ENCODE results near the gene SLC23A3. TPM values are rescaled to one million over a fixed set of nuclear protein-coding genes. Genes with fewer than 3 reads are reported as not detected.

Gene SLC23A3
- total and polyA plus RNA-seq, 7 donors: 0.09 to 0.86 (median 0.14) TPM; not detected in 1

- Histone ChIP-seq H3K27ac (no peak overlapping the region), H3K27me3 (ENCODE audit: insufficient read depth in 3 of 3, low read length in 2 of 3) (no peaks in the 10 kb centered on the region), H3K4me1 (peaks cover 15% of the 10 kb centered on the region), H3K9me3 (no peaks in the 10 kb centered on the region), H3K4me3 (no peak overlapping the region), H3K36me3 (ENCODE audit: insufficient read depth in 1 of 2, low read depth in 1 of 2) (peaks cover 3 to 83% of the 10 kb centered on the region in 2 donors)
- TF ChIP-seq CTCF (IDR thresholded peaks at IDR 0.05): no peak
- DNase-seq (no peak), ATAC-seq (no peak)
- intact Hi-C loops (cut with DNase I): no loop called here
- WGBS, 3 donors: 91 to 94% (median 94%) methylated on average over 10 of the region's 10 CpGs
These were observed 43.8 kb upstream of the SLC23A3 start for GRCh38 chr2:219213486-219214071.

GRCh38 chr2:219213026-219213415, 43.2 kb upstream of the SLC23A3 start:
- Histone ChIP-seq H3K36me3 (ENCODE audit: insufficient read depth in 1 of 2, low read depth in 1 of 2) (peaks cover 3 to 88% of the 10 kb centered on the region in 2 donors), H3K4me1 (peaks cover 19% of the 10 kb centered on the region), H3K27ac (no peak overlapping the region), H3K9me3 (no peaks in the 10 kb centered on the region), H3K4me3 (no peak overlapping the region), H3K27me3 (ENCODE audit: insufficient read depth in 3 of 3, low read length in 2 of 3) (no peaks in the 10 kb centered on the region)
- intact Hi-C loops (cut with DNase I): no loop called here
- no peak for DNase-seq
- 79 to 81% (median 79%) methylated on average over 8 of the region's 8 CpGs for WGBS, 3 donors
- ATAC-seq: no peak
- no peak for TF ChIP-seq CTCF (IDR thresholded peaks at IDR 0.05)

- no peak overlapping the region for H3K4me3 ChIP-seq
- DNase-seq (no peak), ATAC-seq (no peak)
- TF ChIP-seq CTCF (IDR thresholded peaks at IDR 0.05): no peak
- 83 to 92% (median 86%) methylated on average over 9 of the region's 9 CpGs for WGBS, 3 donors
- H3K4me1 ChIP-seq: peaks cover 16% of the 10 kb centered on the region
- no peaks in the 10 kb centered on the region for H3K9me3 ChIP-seq
- H3K27ac ChIP-seq: no peak overlapping the region
- intact Hi-C loops (cut with DNase I): no loop called here
- peaks cover 3 to 84% of the 10 kb centered on the region in 2 donors for H3K36me3 ChIP-seq (ENCODE audit: insufficient read depth in 1 of 2, low read depth in 1 of 2)
- H3K27me3 ChIP-seq (ENCODE audit: insufficient read depth in 3 of 3, low read length in 2 of 3): no peaks in the 10 kb centered on the region
These were observed 41.1 kb upstream of the SLC23A3 start for GRCh38 chr2:219210886-219211362.

- DNase-seq (no peak), ATAC-seq (no peak)
- 89 to 91% (median 91%) methylated on average over 24 of the region's 24 CpGs for WGBS, 3 donors
- Histone ChIP-seq H3K36me3 (ENCODE audit: insufficient read depth in 1 of 2, low read depth in 1 of 2) (peaks cover 3 to 78% of the 10 kb centered on the region in 2 donors), H3K27ac (no peak overlapping the region), H3K4me1 (peaks cover 15% of the 10 kb centered on the region), H3K4me3 (no peak overlapping the region), H3K9me3 (no peaks in the 10 kb centered on the region), H3K27me3 (ENCODE audit: insufficient read depth in 3 of 3, low read length in 2 of 3) (no peaks in the 10 kb centered on the region)
- no peak for TF ChIP-seq CTCF (IDR thresholded peaks at IDR 0.05)
- intact Hi-C loops (cut with DNase I): no loop called here
These were observed 40.5 kb upstream of the SLC23A3 start for GRCh38 chr2:219210196-219210885.
